GM19239 (cell line): ENCODE results near the gene MCM8.
"Not testable (repeated sequence)": the region's sequence is repeated elsewhere in the genome, so short reads cannot be mapped to it uniquely, and the experiment has no call there.

Experiments used
- DNase-seq: peaks from one replicate; pipeline ENCODE4 v3.0.0; 2011; ENCODE audit warnings: low spot score; ENCODE audit not compliant: insufficient read length
- FAIRE-seq: peaks from 2 replicates; lab custom pipeline; 2011; peaks lifted over from hg19 to GRCh38; lab: Jason Lieb, UNC

The MCM8 gene

DNA sequence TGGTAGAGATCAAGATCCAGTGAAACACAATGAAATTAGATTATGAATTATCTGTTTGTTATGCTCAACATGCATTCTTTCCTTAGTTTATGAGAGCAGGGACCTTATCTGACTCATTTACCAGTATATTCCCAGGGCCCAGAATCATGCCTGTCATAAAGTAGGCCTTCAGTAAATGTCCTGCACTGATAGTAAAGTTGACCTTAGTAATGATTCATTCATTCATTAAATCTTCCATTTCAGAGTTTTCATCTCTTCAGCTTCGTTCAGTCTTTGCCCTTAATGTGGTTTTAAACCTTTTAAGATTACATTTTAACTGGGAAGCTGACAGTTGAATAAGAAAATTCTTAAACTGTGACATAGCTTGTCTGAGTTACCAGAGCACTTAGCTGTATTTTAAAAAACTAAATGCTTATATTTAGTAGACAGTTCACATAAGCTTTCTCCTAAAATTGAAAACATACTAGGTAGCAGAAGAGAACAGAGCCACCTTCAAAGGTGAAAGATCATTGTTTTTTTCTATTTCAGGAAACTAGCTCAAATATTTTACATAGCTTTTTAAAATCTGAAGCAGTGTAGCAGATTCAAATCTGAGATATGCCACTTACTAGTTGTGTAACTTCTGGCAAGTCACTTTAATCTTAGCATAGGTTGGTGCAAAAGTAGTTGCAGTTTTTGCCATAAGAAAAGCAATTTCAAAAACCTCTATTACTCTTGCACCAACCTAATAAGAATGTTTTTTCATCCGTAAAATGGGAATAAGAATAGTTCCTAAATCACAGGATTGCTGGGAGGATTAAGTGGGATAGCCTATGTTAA, 41.4 kb downstream of the MCM8 start:
- no peak for FAIRE-seq
- DNase-seq, result no peak

DNA sequence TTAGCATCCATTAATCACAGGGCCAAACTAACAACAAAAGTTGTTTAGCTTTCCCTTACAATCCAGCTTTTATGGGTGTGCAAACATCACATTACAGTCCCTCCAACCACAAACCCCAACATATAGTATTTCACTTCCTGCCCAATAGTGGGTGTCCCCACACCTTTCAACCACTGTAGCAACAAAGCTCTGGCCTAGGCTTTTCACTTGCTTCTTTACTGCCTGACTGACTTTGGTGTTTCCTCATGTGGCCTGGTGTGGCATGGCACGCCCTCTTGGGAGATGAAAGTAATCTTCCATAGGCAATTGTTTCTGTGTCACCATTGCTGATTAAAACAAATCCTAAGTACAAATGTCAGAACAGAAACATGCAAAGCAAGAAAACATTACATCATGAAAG, 46.3 kb downstream of the MCM8 start:
- FAIRE-seq (peak; percentile 88), DNase-seq (peak; percentile 40)

DNA sequence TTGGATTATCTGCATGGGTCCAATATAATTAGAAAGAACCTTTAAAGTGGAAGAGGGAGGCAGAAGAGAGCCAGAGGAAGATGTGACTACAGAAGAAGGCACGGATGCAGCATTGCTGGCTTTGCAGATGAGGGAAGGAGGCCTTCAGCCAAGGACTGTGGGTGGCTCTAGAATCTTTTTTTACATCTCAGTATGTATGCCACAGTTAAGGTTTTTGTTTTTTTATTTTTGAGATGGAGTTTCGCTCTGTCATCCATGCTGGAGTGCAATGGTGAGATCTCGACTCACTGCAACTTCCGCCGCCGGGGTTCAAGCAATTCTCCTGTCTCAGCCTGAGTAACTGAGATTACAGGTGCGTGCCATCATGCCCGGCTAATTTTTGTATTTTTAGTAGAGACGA, 49.3 kb downstream of the MCM8 start:
- DNase-seq (no peak), FAIRE-seq (no peak)

DNA sequence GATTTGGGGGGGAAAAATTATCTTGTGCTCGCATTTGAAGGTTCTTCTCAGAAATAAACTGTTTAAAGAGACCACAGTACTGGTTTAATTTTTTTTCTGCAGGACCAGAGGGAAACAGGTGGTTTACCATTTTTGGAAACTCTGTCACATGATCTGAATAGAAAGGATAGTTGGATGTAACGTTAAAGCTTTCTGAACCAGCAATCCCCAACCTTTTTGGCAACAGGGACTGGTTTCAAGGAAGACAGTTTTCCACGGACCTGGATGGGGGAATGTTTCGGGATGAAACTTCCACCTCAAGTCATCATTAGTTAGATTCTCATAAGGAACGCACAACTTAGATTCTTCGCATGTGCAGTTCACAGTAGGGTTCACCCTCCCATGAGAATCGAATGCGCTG, 50.4 kb downstream of the MCM8 start:
- FAIRE-seq (no peak), DNase-seq (no peak)

DNA sequence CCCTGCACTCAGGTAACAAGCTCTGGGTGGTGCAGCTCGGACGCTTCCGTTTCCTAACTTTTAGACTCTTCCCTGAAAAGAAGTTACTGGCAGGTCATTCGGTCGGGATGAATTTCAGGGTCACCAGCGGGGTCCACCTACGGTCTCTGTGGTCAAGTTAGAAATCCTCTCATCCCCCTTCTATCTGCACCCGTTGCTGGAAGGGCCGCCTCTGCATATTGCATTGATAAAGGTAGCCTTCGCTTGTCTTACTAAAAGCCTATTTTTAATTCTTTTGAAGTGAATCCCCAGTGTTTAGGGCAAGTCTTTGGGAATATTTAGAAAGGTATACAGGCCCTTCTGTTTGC, 56.1 kb downstream of the MCM8 start:
- FAIRE-seq (no peak), DNase-seq (no peak)

DNA sequence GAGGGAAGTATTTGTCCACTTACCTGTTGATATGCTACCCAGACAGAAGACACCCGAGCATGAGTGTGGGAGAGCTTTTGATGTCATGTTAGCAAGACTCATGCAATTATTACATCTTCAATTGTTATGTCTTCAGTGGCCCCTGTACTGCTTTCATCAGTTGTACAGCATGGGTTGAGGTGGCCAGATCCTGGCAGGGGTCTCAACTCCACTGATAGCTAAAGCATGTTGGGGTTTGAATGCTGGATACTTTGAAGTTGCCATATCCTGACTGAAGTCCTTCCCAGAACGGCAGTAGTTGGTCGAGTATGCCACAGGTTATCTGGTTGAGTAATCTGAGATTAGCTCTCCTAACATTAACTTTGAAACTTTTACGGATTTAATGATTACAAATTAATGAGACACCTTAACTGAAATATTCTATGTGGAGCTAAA, 56.7 kb downstream of the MCM8 start:
- FAIRE-seq (no peak), DNase-seq (no peak)

DNA sequence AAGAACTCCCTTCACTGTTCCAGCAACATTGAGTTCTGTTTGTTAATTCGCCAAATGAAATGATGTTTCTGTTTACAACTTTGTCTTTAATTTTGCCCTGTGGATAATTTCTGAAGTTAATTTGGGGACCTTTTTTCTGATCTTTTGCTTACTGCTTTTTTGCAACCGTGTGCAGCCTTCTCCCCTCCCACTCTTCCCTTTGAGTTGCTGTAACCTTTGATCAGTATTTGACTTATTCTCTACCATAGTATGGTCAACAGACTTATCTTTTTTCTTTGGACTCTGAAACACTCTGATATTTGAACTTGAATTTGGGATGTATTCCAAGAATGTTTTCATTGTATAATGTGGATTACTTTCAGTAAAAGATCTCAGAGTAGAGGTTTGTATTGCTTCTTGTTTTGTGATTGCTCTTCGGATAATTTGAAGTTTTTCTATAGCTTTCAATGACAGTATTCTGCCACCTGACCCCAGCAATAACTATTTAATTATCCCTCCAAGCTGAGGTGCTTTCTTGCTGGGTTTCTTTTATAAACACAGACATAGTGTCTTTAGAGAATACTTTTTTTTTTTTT, 57.2 kb downstream of the MCM8 start:
- no peak for DNase-seq

DNA sequence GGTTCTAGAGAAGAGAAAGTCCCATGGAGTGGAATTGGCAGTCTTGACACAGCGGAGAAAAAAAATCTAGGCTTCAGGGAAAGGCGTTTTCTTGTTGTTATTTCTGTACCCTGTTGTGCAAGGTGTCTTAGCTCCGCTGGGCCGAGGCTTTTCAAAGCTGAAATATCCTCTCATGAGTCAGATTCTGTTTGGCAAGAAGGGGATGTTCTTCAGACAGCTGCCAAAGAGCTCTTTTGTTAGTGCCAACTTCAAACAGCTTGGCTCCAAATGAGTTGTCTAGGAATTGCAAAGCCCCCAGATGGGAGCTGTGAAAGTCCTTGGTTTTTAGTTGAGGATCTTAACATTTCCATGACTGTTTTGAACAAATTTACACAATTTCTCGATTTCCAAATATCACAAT, 57.8 kb downstream of the MCM8 start:
- no peak for FAIRE-seq

More for the DNA sequence above, 57.2 kb downstream of the MCM8 start:
- peak; percentile 70 for FAIRE-seq

DNA sequence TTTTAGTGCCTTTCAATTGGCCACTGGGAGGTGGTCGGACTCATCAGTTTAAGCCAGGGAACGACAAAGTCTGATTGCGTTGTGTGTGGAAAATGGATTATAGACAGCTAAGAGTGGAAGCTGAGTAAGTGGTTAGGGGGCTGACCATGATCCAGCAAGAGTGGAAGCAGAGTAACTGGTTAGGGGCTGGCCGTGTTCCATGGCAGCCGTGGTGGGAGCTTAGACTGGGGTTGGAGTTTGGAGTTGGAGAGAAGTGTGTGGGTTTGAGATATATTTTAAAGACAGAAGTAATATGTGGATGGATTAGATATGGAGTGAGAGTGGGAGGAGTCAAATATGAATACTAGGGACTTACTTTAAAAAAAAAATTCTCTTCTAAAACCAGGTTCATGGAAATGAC, 61.7 kb downstream of the MCM8 start:
- no peak for DNase-seq
- no peak for FAIRE-seq

More for the DNA sequence above, 57.8 kb downstream of the MCM8 start:
- DNase-seq, result no peak

DNA sequence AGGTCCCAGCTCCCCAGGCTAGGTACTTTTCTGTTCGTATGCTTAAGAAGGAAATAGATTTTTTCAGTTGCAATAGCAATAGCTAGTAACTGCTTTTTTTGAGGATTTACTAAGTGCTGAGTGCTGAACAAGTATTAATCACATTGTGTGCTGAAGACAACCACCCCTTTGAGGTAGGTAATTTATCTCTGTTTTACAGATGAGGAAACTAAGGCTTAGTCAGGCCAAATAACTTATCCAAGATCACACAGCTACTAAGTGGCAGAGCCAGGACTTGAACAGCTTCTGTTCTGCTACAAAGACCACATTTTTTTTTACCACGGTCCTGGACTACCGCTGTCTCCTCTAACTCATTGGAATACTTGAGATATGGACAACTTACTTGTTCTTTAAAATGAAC, 63.6 kb downstream of the MCM8 start:
- no peak for DNase-seq
- no peak for FAIRE-seq

DNA sequence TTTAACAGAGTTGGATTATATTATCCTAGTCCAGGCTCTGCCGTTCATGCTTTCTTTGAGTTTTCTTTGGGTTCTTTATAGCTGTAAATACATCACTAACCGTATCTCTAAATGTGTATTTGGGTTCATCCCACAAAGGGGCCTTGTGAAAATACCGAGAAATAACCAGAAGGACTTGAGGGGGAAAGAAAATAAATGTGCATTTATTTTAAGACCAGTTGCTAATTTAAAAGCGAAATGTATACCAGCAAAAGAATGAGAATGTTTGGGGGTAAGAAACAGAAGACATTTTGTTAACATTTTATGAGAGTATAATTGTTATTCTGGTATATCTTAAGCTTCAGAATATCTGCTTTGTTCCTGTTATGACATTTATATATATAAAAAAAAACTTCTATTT, 64.5 kb downstream of the MCM8 start:
- FAIRE-seq (no peak), DNase-seq (no peak)

DNA sequence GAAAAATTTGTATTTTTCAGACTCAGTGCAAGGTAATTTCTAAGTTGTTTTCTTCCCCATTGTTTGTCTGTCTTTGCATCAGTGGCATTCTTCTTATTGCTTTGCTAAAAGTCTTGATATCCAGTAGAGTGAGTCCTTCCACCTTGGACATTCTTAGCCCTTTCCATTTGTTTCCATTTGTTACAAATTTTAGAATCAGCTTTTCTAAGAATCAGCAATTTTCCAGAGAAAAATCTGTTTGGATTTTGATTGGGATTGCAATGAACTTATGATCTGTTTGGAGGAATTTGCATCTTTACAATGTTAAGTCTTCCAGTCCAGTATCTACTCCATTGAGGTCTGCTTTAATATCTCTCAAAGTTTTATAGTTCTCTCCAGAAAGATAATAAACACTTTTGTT, 67.0 kb downstream of the MCM8 start:
- DNase-seq (no peak), FAIRE-seq (no peak)

DNA sequence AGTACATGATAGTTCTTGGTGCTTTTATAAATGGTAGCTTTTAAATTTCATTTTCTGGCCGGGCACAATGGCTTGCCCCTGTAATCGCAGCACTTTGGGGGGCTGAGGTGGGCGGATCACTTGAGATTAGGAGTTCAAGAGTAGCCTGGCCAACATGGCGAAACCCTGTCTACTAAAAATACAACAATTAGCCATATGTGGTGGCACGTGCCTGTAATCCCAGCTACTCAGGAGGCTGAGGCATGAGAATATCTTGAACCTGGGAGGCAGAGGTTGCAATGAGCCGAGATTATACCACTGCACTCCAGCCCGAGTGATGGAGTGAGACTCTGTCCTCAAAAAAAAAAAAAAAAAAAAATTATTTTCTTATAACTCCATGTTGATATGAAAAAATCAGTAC, 67.4 kb downstream of the MCM8 start:
- DNase-seq, result no peak
- no peak for FAIRE-seq

DNA sequence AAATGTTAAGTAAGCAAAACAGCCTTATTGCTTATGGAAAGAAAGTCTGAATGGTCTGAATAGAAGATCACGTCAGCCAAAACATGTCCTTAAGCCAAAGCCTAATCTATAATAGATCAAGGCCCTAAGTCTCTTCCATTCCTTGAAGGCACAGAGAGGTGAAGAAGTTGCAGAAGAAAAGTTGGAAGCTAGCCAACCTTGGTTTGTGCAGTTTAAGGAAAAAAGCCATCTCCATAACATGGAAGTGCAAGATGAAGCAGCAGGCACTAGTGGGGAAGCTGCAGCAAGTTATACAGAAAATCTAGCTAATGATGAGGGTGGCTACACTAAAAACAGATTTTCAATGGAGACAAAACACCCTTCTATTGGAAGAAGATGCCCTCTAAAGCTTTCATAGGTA, 74.3 kb downstream of the MCM8 start:
- no peak for DNase-seq
- FAIRE-seq, result no peak

DNA sequence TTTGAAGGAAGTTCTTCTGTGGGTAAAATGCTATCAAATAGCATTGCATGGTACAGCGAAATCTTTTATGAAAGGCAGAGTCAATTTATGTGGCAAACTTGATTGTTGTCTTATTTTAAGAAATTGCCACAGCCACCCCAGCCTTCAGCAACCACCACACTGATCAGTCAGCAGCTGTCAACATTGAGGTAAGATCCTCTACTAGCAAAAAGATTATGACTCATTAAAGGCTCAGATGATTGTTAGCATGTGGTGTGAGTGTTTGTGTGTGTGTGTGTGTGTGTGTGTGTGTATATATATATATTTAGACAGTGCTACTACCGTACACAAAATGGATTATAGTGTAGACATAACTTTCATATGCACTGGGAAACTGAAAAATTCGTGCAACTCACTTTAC, 75.6 kb downstream of the MCM8 start:
- FAIRE-seq, result no peak
- no peak for DNase-seq

DNA sequence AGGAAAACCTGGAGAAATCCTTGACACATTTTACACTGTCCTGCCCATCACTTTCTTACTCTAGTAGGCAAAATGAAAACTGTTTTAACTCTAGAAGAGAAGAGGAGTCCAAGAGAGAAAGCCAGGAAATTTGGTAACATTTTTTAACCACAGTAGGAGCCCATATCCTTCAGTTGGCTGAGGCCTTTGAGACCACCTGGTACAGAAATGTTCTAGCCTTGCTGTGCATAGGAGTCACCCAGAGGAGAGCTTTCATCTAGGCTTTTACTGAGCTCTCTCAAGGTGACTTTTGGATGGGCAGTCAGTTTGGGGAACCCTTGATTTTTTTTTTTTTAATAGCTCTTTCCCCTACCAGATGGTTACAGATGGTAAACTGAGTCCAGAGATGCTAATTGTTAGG, 78.4 kb downstream of the MCM8 start:
- FAIRE-seq (peak; percentile 48), DNase-seq (no peak)

DNA sequence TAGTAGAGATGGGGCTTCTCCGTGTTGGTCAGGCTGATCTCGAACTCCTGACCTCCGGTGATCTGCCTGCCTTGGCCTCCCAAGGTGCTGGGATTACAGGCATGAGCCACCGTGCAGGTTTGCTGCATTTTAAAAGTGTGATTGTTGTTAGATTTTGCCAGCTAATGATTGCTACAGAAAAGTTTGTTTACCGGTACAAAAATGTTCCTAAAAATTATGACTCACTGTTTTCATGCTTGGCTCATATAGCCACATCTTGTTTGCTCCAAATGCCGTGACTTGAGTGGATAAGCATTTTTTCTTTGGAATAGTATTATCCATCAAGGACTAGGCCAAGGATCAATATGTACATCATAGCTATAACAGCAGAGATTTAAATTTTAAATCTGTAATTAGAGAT, 79.1 kb downstream of the MCM8 start:
- no peak for FAIRE-seq

DNA sequence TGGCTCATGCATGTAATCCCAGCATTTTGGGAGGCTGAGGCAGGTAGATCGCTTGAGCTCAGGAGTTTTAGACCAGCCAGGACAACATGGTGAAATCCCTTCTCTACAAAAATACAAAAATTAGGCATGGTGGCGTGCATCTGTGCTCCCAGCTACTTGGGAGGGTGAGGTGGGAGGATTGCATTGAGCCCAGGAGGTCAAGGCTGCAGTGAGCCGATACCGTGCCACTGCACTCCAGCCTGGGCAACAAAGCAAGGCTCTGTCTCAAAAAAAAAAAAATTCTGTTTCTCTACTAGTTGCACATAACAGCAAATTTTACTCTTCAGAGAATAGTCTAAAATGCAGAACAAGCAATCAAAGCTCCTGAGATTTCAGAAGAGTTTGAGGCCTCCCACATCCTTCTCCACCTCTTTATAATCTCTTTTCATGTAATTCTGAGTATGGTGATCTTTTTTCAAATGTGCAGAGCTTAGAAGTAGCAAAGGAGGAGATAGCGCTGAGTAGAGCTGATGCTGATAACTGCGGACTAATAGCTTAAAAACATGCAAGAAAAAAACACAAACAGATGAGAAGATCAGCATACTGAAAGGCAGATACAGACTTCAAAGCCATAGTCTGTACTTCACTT, 80.1 kb downstream of the MCM8 start:
- FAIRE-seq (no peak), DNase-seq (no peak)

More for the DNA sequence above, 79.1 kb downstream of the MCM8 start:
- no peak for DNase-seq

DNA sequence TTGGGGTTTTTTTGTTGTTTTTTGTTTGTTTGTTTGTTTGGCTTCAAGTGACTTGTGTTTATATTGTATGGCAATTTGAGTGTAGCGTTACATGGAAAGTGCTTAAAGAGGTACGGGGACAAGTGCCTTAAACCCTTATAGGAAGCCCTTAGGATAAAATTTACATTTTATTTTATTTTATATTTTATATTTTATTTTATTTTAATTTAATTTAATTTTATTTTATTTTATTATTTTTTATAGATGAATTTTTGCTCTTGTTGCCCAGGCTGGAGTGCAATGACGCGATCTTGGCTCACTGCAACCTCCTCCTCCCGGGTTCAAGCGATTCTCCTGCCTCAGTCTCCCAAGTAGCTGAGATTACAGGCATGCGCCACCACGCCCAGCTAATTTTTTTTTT, 82.5 kb downstream of the MCM8 start:
- not testable (repeated sequence) for DNase-seq, FAIRE-seq

DNA sequence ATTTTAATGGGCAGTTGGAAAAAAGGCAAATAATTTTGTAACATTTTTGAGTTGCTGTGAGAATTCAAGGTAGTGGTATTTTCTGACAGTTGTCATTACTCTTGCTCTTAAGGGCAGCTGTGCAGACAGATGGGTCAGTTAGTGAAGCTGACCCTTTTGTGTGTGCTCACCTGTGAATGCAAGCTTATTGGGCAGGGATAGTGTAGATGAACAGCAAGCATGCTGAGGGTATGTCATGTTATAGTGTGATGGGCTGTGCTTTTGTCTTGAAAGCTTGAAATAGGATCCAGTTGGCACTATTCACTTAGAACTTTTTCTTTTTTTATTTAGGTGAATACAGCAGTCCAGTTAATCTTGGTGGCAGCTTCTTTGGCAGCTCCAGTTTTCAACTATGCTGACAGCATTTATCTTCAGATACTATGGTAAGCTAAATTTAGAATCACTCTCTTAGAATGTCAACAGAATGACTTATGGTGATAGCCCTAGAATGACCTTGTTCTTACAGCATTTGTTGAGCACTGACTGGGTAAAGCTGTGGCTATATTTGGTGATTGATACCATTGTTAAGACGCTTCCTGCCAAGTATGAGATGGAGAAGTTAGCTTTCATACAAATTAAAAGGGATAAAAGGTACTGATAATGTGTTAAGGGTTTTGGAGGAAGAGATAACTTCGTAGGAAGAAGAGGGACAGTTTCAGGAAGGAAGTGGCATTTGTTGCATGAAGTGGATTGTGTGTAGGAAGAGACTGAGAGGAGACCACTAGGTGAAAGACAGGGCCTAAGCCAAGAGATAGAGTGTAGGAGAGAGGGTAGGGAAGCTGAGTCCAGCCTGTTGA, 83.9 kb downstream of the MCM8 start:
- DNase-seq, result no peak
- no peak for FAIRE-seq

DNA sequence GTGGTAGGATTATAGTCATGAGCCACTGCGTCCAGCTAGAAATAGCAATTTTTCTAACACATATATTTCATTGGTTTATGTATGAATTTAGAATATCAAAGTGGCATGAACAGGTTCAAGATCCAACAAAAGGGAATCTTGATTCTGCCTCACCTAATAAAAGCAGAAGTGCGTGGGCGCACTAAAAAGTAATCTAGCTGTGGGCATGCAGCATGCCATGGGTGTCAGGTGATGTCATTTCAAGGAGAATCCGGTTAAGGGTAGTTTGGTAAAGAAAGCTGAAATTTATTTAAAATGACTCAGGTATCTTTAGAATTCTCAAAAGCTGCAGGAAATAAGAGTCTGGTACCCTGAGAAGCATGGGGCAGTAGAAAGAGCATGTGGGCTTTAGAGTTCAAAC, 85.8 kb downstream of the MCM8 start:
- FAIRE-seq (no peak), DNase-seq (no peak)
